GM21381 (cell line): Measurements from ENCODE around the gene CNTRL.
A peak's percentile ranks its signal among the peaks of the same experiment; 100 is the strongest.
"Not testable (repeated sequence)": the region's sequence is repeated elsewhere in the genome, so short reads cannot be mapped to it uniquely, and the experiment has no call there.

Experiments
- ATAC-seq: cut with Tn5 transposase; IDR thresholded peaks from one replicate; pipeline ENCODE4 v1.9.1; 2021; ENCODE audit warnings: mild to moderate bottlenecking, moderate library complexity; ENCODE audit not compliant: unreplicated experiment

Gene CNTRL

GRCh38 chr9:121074370-121075250 is at the start of gene CNTRL:
TSS of gene CNTRL (plus strand) at chr9:121074955. CDS start at chr9:121088327, 13,372 bp downstream.
- peak; percentile 69 for ATAC-seq

- no peak for ATAC-seq
These were observed 48.5 kb upstream of the CNTRL start for GRCh38 chr9:121026260-121026691.

GRCh38 chr9:121026768-121027167 is 48.0 kb upstream of the CNTRL start:
- ATAC-seq: no peak

- not testable (repeated sequence) for ATAC-seq
These were observed 46.5 kb upstream of the CNTRL start for GRCh38 chr9:121028285-121028684.

GRCh38 chr9:121029469-121029868 is 45.3 kb upstream of the CNTRL start:
- ATAC-seq: no peak

- ATAC-seq: no peak
These were observed 40.2 kb upstream of the CNTRL start for GRCh38 chr9:121034529-121034928.

- not testable (repeated sequence) for ATAC-seq
These were observed 39.0 kb upstream of the CNTRL start for GRCh38 chr9:121035717-121036116.

GRCh38 chr9:121038362-121038761 is 36.4 kb upstream of the CNTRL start:
- no peak for ATAC-seq

GRCh38 chr9:121038804-121039203 is 36.0 kb upstream of the CNTRL start:
- ATAC-seq: no peak

GRCh38 chr9:121048175-121048574 is 26.6 kb upstream of the CNTRL start:
- no peak for ATAC-seq

- ATAC-seq: no peak
These were observed 26.1 kb upstream of the CNTRL start for GRCh38 chr9:121048618-121049017.

GRCh38 chr9:121050128-121050988 is 24.4 kb upstream of the CNTRL start, which contains the start of gene C5:
TSS of gene C5 (minus strand) at chr9:121050275. CDS start at chr9:121050246, 29 bp downstream.
- no peak for ATAC-seq

GRCh38 chr9:121053544-121053943 is 21.2 kb upstream of the CNTRL start:
- ATAC-seq: no peak

GRCh38 chr9:121055642-121056143 is 19.1 kb upstream of the CNTRL start:
- peak; percentile 52 for ATAC-seq

- ATAC-seq: no peak
These were observed 16.9 kb upstream of the CNTRL start for GRCh38 chr9:121057821-121058220.

- ATAC-seq: no peak
These were observed 15.2 kb upstream of the CNTRL start for GRCh38 chr9:121059513-121059912.

- ATAC-seq: no peak
These were observed 14.6 kb upstream of the CNTRL start for GRCh38 chr9:121059998-121060636.

GRCh38 chr9:121066850-121067249 is 7.9 kb upstream of the CNTRL start:
- no peak for ATAC-seq

GRCh38 chr9:121067640-121068039 is 7.1 kb upstream of the CNTRL start:
- ATAC-seq: no peak

GRCh38 chr9:121069396-121069795 is 5.4 kb upstream of the CNTRL start:
- ATAC-seq: no peak

GRCh38 chr9:121071370-121071755 is 3.4 kb upstream of the CNTRL start:
- no peak for ATAC-seq
